CD4-positive, alpha-beta T cell treated with Interleukin-17A for 4 hours (primary cell): ENCODE measurements around the gene PRAMEF13.
"Not testable (repeated sequence)": the region's sequence is repeated elsewhere in the genome, so short reads cannot be mapped to it uniquely, and the experiment has no call there.

Source experiments
- DNase-seq: peaks from one replicate; pipeline ENCODE4 v3.0.0-alpha.2; 2020; ENCODE audit warnings: mixed read lengths

Gene PRAMEF13

GRCh38 chr1:13201309-13201708 lies at the start of gene PRAMEF13:
Gene PRAMEF13, minus strand, starts transcription at chr1:13201409. Its CDS starts 1,820 bp downstream, at chr1:13199589.
- DNase-seq, result not testable (repeated sequence)

- not testable (repeated sequence) for DNase-seq
These were observed 45.9 kb upstream of the PRAMEF13 start for GRCh38 chr1:13247122-13247521.

- not testable (repeated sequence) for DNase-seq
These were observed 45.3 kb upstream of the PRAMEF13 start for GRCh38 chr1:13246554-13246871.

- DNase-seq, result not testable (repeated sequence)
These were observed 44.8 kb upstream of the PRAMEF13 start for GRCh38 chr1:13245841-13246553.

GRCh38 chr1:13243536-13244263 lies 42.5 kb upstream of the PRAMEF13 start:
- not testable (repeated sequence) for DNase-seq

GRCh38 chr1:13239633-13240032 lies 38.4 kb upstream of the PRAMEF13 start:
- not testable (repeated sequence) for DNase-seq

- DNase-seq, result not testable (repeated sequence)
These were observed 36.4 kb upstream of the PRAMEF13 start for GRCh38 chr1:13237572-13237971.

- DNase-seq, result not testable (repeated sequence)
These were observed 32.8 kb upstream of the PRAMEF13 start for GRCh38 chr1:13234057-13234456.

- not testable (repeated sequence) for DNase-seq
These were observed 30.8 kb upstream of the PRAMEF13 start for GRCh38 chr1:13232056-13232455.

GRCh38 chr1:13231061-13231750 lies 30.0 kb upstream of the PRAMEF13 start:
- DNase-seq, result not testable (repeated sequence)

GRCh38 chr1:13230601-13231000 lies 29.4 kb upstream of the PRAMEF13 start:
- not testable (repeated sequence) for DNase-seq

- DNase-seq, result not testable (repeated sequence)
These were observed 28.9 kb upstream of the PRAMEF13 start for GRCh38 chr1:13230096-13230495.

- DNase-seq, result peak; percentile 37
These were observed 27.2 kb upstream of the PRAMEF13 start for GRCh38 chr1:13228343-13228781.

GRCh38 chr1:13227271-13228055 lies 26.3 kb upstream of the PRAMEF13 start:
- not testable (repeated sequence) for DNase-seq

GRCh38 chr1:13225675-13226204 lies 24.5 kb upstream of the PRAMEF13 start, which contains the start of gene PRAMEF18:
Gene PRAMEF18, minus strand, starts transcription at chr1:13226154. Its CDS starts 48 bp downstream, at chr1:13226106.
- DNase-seq, result not testable (repeated sequence)

- no peak for DNase-seq
These were observed 23.4 kb upstream of the PRAMEF13 start for GRCh38 chr1:13224480-13225060.

- not testable (repeated sequence) for DNase-seq
These were observed 21.6 kb upstream of the PRAMEF13 start for GRCh38 chr1:13222788-13223187.

GRCh38 chr1:13219203-13219602 lies 18.0 kb upstream of the PRAMEF13 start:
- DNase-seq, result not testable (repeated sequence)

- not testable (repeated sequence) for DNase-seq
These were observed 15.4 kb upstream of the PRAMEF13 start for GRCh38 chr1:13216619-13217018.

- not testable (repeated sequence) for DNase-seq
These were observed 7.5 kb upstream of the PRAMEF13 start for GRCh38 chr1:13208712-13209111.

GRCh38 chr1:13171548-13171947 lies 29.7 kb downstream of the PRAMEF13 start, which contains the start of gene PRAMEF9:
Gene PRAMEF9, plus strand, starts transcription at chr1:13171848. Its CDS starts 3,433 bp downstream, at chr1:13175281.
- not testable (repeated sequence) for DNase-seq

GRCh38 chr1:13165531-13165930 lies 35.7 kb downstream of the PRAMEF13 start, which contains the start of gene HNRNPCL4:
Gene HNRNPCL4, minus strand, starts transcription at chr1:13165631. Its CDS starts 164 bp downstream, at chr1:13165467.
- not testable (repeated sequence) for DNase-seq
